ENCODE data around the gene DIRAS3.

The DIRAS3 gene, protein sequence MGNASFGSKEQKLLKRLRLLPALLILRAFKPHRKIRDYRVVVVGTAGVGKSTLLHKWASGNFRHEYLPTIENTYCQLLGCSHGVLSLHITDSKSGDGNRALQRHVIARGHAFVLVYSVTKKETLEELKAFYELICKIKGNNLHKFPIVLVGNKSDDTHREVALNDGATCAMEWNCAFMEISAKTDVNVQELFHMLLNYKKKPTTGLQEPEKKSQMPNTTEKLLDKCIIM

DNA sequence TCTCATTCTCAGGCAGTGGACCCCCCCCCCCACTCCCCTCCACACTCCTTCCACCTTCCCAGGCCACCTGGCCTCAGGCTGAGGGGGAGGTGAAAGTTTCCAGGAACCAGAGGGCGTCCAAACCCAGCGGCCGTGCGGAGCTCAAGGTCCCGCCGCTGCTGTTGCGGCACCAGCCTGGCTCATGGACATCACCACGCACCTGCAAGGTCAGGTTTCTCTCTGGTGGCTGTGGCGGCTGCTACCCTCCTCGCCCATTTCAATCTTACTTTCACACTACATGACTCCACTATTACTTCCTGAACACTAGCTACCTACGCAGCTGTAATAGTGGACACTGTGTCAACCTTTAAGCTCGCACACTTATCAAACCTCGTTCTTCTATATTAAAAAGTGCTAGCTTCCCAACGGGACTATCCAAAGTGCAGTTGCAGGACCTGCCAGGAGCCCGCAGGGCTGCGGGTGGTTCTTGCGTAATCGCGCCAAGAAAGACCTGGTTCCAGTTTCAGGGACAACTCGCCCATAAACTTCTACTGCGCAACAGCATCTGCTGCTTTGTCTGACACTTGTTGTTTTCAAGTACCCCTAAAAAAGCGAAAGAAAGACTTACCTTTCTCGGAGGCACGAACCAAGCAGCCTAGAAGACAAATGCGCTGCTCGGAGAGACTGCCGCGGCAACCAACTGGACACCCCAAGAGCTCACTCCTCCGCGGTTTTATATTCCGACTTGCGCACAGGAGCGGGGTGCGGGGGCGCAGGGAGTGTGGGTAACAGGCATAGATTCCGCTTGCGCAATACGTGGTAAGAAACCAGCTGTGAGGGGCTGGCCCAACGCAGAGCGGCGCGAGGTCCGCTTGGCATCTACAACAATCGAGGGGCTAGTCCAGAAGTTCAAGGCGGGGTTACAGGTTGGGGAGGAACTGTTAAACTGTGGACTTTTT is at the start of gene DIRAS3:
DIRAS3 (minus strand) TSS at position 687 of the 938 bp plus-strand sequence. CDS start 3,330 bp downstream, outside the sequence.
- no peak within 1 kb of the TSS for H3K4me3 ChIP-seq (ENCODE audit: low read depth, low read length)
- TF ChIP-seq, protein P1, sequence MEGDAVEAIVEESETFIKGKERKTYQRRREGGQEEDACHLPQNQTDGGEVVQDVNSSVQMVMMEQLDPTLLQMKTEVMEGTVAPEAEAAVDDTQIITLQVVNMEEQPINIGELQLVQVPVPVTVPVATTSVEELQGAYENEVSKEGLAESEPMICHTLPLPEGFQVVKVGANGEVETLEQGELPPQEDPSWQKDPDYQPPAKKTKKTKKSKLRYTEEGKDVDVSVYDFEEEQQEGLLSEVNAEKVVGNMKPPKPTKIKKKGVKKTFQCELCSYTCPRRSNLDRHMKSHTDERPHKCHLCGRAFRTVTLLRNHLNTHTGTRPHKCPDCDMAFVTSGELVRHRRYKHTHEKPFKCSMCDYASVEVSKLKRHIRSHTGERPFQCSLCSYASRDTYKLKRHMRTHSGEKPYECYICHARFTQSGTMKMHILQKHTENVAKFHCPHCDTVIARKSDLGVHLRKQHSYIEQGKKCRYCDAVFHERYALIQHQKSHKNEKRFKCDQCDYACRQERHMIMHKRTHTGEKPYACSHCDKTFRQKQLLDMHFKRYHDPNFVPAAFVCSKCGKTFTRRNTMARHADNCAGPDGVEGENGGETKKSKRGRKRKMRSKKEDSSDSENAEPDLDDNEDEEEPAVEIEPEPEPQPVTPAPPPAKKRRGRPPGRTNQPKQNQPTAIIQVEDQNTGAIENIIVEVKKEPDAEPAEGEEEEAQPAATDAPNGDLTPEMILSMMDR (IDR thresholded peaks at IDR 0.05; ENCODE audit: borderline replicate concordance, insufficient read depth, low read depth, low read length): no peak

GRCh38 chr1:68093737-68094136 is 43.3 kb upstream of the DIRAS3 start:
- no peak overlapping the region for H3K4me3 ChIP-seq (ENCODE audit: low read depth, low read length)
- TF ChIP-seq, protein P1 (IDR thresholded peaks at IDR 0.05; ENCODE audit: borderline replicate concordance, insufficient read depth, low read depth, low read length): no peak

GRCh38 chr1:68087184-68087583 is 36.8 kb upstream of the DIRAS3 start:
- TF ChIP-seq, protein P1 (IDR thresholded peaks at IDR 0.05; ENCODE audit: borderline replicate concordance, insufficient read depth, low read depth, low read length): no peak
- no peak overlapping the region for H3K4me3 ChIP-seq (ENCODE audit: low read depth, low read length)

GRCh38 chr1:68085752-68086151 is 35.3 kb upstream of the DIRAS3 start:
- TF ChIP-seq, protein P1 (IDR thresholded peaks at IDR 0.05; ENCODE audit: borderline replicate concordance, insufficient read depth, low read depth, low read length): no peak
- no peak overlapping the region for H3K4me3 ChIP-seq (ENCODE audit: low read depth, low read length)

DNA sequence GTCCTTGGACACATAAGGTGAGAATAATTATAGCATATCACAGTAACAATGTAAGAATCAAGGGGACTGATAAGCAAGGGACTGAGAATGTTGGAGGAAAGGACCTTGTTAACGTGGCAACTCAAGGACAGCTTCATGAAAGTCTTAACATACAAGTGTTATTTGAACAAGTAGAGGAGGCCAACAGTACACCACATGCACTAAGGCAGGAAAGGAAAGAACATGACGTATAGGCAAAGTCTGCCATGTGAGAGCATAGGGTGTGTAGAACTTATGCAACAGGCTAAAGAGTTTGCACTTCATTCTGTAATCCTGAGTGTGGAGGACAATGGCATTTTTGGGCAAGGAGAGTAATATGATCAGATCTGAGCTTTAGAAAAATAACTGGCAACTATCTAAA is 33.3 kb upstream of the DIRAS3 start:
- TF ChIP-seq, protein P1 (IDR thresholded peaks at IDR 0.05; ENCODE audit: borderline replicate concordance, insufficient read depth, low read depth, low read length): no peak
- no peak overlapping the region for H3K4me3 ChIP-seq (ENCODE audit: low read depth, low read length)

DNA sequence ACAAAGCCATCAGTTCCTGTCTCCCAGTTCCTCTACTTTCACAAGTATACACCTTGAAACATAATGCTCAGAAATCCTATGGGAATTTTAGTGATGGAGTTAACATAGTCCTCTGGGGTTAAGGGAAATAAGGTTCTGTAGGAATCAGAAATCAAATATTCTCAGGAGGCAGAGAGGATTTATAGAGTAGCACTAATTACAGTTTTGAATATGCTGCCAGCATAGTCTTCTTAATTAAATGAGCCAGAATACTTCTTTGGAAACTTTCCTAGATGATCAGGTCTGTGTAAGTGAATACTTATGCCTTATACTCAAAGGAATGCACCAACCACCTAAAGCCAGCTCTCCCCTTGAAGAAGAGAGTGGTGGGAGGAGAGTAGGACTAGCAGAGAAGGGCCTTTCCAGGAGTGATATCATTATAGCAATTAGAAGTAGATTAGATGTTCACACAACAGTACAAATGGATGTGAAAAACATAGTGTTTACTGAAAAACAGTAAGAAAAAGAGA is 31.4 kb upstream of the DIRAS3 start:
- TF ChIP-seq, protein P1 (IDR thresholded peaks at IDR 0.05; ENCODE audit: borderline replicate concordance, insufficient read depth, low read depth, low read length): no peak
- H3K4me3 ChIP-seq (ENCODE audit: low read depth, low read length): no peak overlapping the region

Data from GM12875 (cell line).